Neutrophil (primary cell): ENCODE data around the gene RNF207.

ENCODE experiments used
- H3K27ac ChIP-seq: fragments of 200-600 bp; sonication (generic); 2 replicates; pipeline ENCODE4 v1.5.1; 2016; ENCODE audit warnings: mild to moderate bottlenecking, moderate library complexity
- H3K27me3 ChIP-seq: fragments of 200-600 bp; sonication (generic); 2 replicates; pipeline ENCODE4 v1.6.0; 2016; ENCODE audit warnings: mild to moderate bottlenecking
- H3K36me3 ChIP-seq: fragments of 200-600 bp; sonication (generic); 2 replicates; pipeline ENCODE4 v1.5.1; 2017
- H3K4me1 ChIP-seq, 2 experiments: fragments of 200-600 bp in 1 of 2; sonication (generic) in 1 of 2; 1 replicate in 1 of 2; 2 replicates in 1 of 2; pipeline versions ENCODE4 v1.5.1 to v1.6.1; 2013 to 2016; ENCODE audit warnings: low read depth in 1 of 2, low read length in 1 of 2, mild to moderate bottlenecking in 1 of 2, moderate library complexity in 1 of 2; ENCODE audit not compliant: control insufficient read depth in 1 of 2, insufficient read depth in 1 of 2
- H3K4me3 ChIP-seq, 2 experiments: fragments of 200-600 bp in 1 of 2; sonication (generic) in 1 of 2; 1 replicate in 1 of 2; 2 replicates in 1 of 2; pipeline ENCODE4 v1.5.1; 2013 to 2016; ENCODE audit warnings: low read depth in 1 of 2, low read length in 1 of 2, mild to moderate bottlenecking in 1 of 2, moderate library complexity in 1 of 2
- H3K9me3 ChIP-seq: fragments of 200-600 bp; sonication (generic); 2 replicates; pipeline ENCODE4 v1.5.1; 2016
- TF ChIP-seq, protein P1 (sequence below): fragments of 200-600 bp; sonication (generic); IDR thresholded peaks from 2 replicates; pipeline ENCODE4 v1.5.1; 2016; ENCODE audit warnings: antibody characterized with exemption

RNF207 gene

GRCh38 chr1:6166221-6166620, 39.7 kb upstream of the RNF207 start:
- Histone ChIP-seq H3K4me3 (no peak overlapping the region), H3K27ac (no peak overlapping the region), H3K4me1 (peaks cover 7 to 12% of the 10 kb centered on the region in 2 experiments), H3K9me3 (no peaks in the 10 kb centered on the region), H3K27me3 (peaks cover 51% of the 10 kb centered on the region), H3K36me3 (no peaks in the 10 kb centered on the region)
- TF ChIP-seq, protein P1, sequence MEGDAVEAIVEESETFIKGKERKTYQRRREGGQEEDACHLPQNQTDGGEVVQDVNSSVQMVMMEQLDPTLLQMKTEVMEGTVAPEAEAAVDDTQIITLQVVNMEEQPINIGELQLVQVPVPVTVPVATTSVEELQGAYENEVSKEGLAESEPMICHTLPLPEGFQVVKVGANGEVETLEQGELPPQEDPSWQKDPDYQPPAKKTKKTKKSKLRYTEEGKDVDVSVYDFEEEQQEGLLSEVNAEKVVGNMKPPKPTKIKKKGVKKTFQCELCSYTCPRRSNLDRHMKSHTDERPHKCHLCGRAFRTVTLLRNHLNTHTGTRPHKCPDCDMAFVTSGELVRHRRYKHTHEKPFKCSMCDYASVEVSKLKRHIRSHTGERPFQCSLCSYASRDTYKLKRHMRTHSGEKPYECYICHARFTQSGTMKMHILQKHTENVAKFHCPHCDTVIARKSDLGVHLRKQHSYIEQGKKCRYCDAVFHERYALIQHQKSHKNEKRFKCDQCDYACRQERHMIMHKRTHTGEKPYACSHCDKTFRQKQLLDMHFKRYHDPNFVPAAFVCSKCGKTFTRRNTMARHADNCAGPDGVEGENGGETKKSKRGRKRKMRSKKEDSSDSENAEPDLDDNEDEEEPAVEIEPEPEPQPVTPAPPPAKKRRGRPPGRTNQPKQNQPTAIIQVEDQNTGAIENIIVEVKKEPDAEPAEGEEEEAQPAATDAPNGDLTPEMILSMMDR, result no peak

DNA sequence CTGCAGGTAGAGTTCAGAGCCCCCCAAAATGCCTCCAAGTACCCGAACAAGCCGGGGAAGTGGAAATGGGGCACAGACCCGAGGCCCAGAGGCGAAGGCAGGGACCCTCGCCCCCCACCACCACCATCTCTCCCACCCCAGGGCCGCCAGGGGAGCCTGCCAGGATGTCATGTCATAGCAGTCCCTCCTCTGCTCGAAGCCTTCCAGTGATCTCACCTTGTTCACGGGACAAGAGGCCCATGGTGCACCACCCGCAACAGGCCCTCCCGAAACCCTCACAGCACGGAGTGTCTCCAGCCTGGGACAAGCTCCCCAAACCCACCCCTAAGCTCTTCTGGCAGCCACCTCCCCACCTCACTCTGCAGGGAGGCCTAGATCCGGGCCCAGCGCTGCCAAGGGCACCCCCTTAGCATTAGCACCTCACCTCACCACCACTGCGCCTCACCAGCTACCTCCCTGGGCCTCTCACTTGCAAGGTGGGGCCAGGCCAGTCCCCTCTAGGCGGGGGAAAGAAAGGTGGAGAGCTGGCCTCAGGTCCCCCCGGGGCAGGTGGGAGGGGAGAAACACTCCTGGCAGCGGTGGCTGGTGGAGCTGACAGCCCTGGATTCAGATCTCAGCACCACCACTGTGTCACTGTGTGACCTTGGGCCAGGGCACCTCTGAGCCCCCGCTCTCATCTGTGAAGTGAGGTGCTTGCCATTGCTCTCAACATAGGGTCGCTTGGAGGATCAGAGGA, 39.1 kb upstream of the RNF207 start:
- H3K4me3 ChIP-seq, result no peak overlapping the region
- H3K9me3 ChIP-seq, result no peaks in the 10 kb centered on the region
- H3K4me1 ChIP-seq, result peaks cover 7 to 12% of the 10 kb centered on the region in 2 experiments
- H3K27me3 ChIP-seq, result peaks cover 51% of the 10 kb centered on the region
- TF ChIP-seq, protein P1, result no peak
- no peaks in the 10 kb centered on the region for H3K36me3 ChIP-seq
- no peak overlapping the region for H3K27ac ChIP-seq

DNA sequence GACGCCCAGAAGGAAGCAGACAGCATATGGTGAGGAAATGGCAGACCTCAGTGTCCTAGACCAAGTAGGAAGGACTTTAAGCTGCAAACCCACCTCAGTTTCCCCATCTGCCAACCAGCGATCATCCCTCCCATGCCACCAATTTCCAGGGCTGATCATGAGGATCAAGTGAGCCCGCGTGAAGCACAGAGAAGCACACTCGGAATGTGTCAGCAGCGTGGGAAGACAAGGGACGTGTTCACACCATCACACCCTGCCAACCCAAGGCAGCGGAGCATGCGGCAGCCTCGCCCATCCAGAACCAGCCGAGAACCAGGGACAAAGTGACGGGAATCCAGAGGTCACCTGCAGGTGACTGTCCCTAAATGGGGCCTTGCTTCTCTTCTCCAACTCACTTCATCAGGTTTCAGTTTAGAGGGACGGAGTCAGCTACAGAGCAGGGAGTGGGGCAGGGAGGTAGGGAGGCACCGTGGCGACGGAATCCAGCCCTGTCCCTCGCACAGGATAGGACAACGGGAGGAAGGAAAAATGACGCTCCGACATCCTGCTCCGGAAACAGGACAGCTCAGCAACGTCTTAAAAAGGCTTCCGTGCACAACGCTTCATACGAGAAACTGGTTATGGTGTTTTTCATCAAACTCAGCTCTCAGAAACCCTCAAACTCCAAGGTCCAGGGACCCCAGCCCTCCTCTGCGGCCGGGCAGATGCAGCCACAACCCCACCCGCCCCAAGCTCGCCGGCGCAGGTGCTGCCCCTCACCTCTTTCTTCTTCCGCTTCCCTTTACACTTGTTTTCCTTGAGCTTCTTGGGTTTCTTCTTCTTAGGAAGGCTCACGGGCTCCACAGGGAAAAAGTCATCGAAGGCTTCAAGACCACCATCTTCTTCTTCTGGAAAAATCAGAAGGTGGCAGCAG, 38.3 kb upstream of the RNF207 start:
- H3K9me3 ChIP-seq, result no peaks in the 10 kb centered on the region
- no peak overlapping the region for H3K4me3 ChIP-seq
- peaks cover 7 to 12% of the 10 kb centered on the region in 2 experiments for H3K4me1 ChIP-seq
- H3K36me3 ChIP-seq, result no peaks in the 10 kb centered on the region
- H3K27me3 ChIP-seq, result peaks cover 45% of the 10 kb centered on the region
- H3K27ac ChIP-seq, result no peak overlapping the region
- TF ChIP-seq, protein P1, result no peak

DNA sequence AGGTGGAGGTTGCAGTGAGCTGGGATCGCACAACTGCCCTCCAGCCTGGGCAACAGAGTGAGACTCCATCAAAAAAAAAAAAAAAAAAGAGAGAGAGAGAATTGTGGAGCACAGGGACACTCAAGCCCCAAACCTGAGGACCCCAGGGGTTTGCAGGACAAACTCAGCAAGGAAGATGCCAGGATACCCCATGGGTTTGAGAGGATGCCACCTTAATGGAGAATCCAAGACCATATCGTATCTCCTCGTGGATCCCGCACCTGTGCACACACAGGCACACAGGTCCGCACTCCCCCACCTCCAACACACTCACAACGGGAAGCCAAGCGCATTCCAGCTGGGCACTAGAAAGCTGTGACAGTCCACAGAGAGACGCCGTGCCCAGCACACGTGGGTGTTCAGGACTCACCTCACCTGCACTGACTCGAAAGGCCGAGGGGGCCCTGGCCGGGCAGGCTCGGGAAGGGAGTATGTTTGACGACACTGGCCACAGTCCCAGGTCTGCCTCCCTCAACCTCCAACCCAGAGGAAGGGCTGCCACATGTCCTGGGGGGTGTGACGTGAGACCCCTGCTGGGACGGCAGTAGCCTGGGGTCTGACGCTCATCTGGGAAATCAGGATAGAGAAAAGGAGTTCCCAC, 36.9 kb upstream of the RNF207 start:
- TF ChIP-seq, protein P1, result no peak

GRCh38 chr1:6170116-6170741, 35.7 kb upstream of the RNF207 start:
- TF ChIP-seq, protein P1, result no peak
- H3K27me3 ChIP-seq, result peaks cover 51% of the 10 kb centered on the region

More for the DNA sequence above, 36.9 kb upstream of the RNF207 start:
- Histone ChIP-seq H3K9me3 (no peaks in the 10 kb centered on the region), H3K4me1 (peaks cover 7 to 12% of the 10 kb centered on the region in 2 experiments), H3K36me3 (no peaks in the 10 kb centered on the region), H3K27ac (no peak overlapping the region), H3K27me3 (peaks cover 46% of the 10 kb centered on the region), H3K4me3 (no peak overlapping the region)

More at GRCh38 chr1:6170116-6170741, 35.7 kb upstream of the RNF207 start:
- no peaks in the 10 kb centered on the region for H3K9me3 ChIP-seq
- H3K4me1 ChIP-seq, result peaks cover 7 to 12% of the 10 kb centered on the region in 2 experiments
- H3K27ac ChIP-seq, result no peak overlapping the region
- no peaks in the 10 kb centered on the region for H3K36me3 ChIP-seq
- no peak overlapping the region for H3K4me3 ChIP-seq
